ENCODE results near the gene NELL1. TPM values are rescaled to one million over a fixed set of nuclear protein-coding genes. Genes with fewer than 3 reads are reported as not detected.

NELL1 gene
- total RNA-seq, 1 experiment from 2014 or later, result not detected

DNA sequence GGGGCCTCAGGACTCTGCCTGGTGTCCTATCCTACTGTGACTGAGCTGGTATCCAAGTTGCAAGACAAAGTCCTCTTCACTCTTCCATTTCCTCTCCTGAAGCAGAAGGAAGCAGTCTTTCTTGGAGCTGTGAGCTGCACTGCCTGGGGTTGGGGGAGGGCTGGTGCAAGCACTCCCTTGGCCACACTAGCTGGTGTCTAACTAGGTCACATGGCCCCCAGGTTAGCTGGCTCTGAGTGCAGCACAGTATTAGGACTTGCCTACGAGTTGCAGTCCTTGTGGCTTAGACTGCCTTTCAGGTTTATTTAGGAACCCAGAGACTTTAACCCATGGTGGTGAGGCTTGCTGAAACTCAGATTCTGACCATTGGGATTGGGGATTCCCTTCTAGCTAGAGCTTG is 138.9 kb downstream of the NELL1 start:
- BruUV-seq (replicated peaks), result no TSS peak
- ChIA-PET CTCF (no interaction called here), POLR2A (ENCODE audit: unreplicated experiment) (no interaction called here)
- no peaks in the 10 kb centered on the region for H4K20me1 ChIP-seq (ENCODE audit: low read length)
- no peak overlapping the region for H2AFZ ChIP-seq (ENCODE audit: low read length)
- H3K4me1 ChIP-seq (ENCODE audit: insufficient read depth, low read length), result no peaks in the 10 kb centered on the region
- 0 out of 2 replicates have a peak, but pooled peaks cover 3% of the 10 kb centered on the region for H3K9me3 ChIP-seq (ENCODE audit: low read length)
- H3K36me3 ChIP-seq (ENCODE audit: low read depth, low read length), result no peaks in the 10 kb centered on the region
- no peak overlapping the region for H3K4me2 ChIP-seq (ENCODE audit: low read length)
- no peaks in the 10 kb centered on the region for H3K27me3 ChIP-seq (ENCODE audit: low read length)
- DNase-seq (no peak), ATAC-seq (no peak)
- H3K27ac ChIP-seq (ENCODE audit: low read length), result no peak overlapping the region
- no peaks in the 10 kb centered on the region for H3F3A ChIP-seq (ENCODE audit: low read length, unreplicated experiment)
- intact Hi-C loops (cut with micrococcal nuclease), result no loop called here
- H3K9ac ChIP-seq (ENCODE audit: low read length), result no peak overlapping the region
- no peak overlapping the region for H3K4me3 ChIP-seq (ENCODE audit: low read length)
- no peaks in the 10 kb centered on the region for H3K9me2 ChIP-seq (replicated peaks; ENCODE audit: low read length)
- H3K79me2 ChIP-seq (ENCODE audit: low read length), result no peaks in the 10 kb centered on the region
- no peak for TF ChIP-seq EZH2phosphoT487 (IDR thresholded peaks at IDR 0.05; ENCODE audit: borderline replicate concordance, low read length)
- TF ChIP-seq, protein P1, sequence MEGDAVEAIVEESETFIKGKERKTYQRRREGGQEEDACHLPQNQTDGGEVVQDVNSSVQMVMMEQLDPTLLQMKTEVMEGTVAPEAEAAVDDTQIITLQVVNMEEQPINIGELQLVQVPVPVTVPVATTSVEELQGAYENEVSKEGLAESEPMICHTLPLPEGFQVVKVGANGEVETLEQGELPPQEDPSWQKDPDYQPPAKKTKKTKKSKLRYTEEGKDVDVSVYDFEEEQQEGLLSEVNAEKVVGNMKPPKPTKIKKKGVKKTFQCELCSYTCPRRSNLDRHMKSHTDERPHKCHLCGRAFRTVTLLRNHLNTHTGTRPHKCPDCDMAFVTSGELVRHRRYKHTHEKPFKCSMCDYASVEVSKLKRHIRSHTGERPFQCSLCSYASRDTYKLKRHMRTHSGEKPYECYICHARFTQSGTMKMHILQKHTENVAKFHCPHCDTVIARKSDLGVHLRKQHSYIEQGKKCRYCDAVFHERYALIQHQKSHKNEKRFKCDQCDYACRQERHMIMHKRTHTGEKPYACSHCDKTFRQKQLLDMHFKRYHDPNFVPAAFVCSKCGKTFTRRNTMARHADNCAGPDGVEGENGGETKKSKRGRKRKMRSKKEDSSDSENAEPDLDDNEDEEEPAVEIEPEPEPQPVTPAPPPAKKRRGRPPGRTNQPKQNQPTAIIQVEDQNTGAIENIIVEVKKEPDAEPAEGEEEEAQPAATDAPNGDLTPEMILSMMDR (conservative IDR thresholded peaks at IDR 0.05; ENCODE audit: low read depth, low read length), result no peak
- TF ChIP-seq EZH2 (IDR thresholded peaks at IDR 0.05; ENCODE audit: low read length, unreplicated experiment), result no peak

DNA sequence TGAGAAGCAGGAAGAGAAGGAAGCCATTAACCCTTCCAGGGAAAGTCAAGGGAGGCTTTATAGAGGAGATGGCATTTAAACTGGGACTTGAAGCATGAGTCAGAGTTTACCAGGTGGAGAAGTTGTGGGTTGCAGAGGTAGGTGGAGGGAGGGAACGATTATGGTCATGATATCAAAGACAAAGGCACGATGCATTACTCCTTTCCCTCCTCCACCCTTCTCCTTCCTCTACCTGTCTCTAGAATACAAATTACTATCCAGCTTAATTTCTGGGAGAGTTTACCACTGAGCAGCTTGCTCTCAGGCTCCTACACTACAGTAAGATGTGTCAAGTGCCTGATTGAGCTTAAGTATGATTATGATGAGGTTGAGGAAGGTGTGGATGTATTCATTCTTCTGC is 151.7 kb downstream of the NELL1 start:
- Histone ChIP-seq H3K4me3 (ENCODE audit: low read length) (no peak overlapping the region), H3F3A (ENCODE audit: low read length, unreplicated experiment) (no peaks in the 10 kb centered on the region), H3K27ac (ENCODE audit: low read length) (no peak overlapping the region), H3K4me1 (ENCODE audit: insufficient read depth, low read length) (no peaks in the 10 kb centered on the region), H3K9ac (ENCODE audit: low read length) (no peak overlapping the region), H2AFZ (ENCODE audit: low read length) (no peak overlapping the region), H3K9me2 (replicated peaks; ENCODE audit: low read length) (no peaks in the 10 kb centered on the region), H4K20me1 (ENCODE audit: low read length) (no peaks in the 10 kb centered on the region), H3K9me3 (ENCODE audit: low read length) (0 out of 2 replicates have a peak, but pooled peaks cover 8% of the 10 kb centered on the region), H3K36me3 (ENCODE audit: low read depth, low read length) (no peaks in the 10 kb centered on the region), H3K4me2 (ENCODE audit: low read length) (no peak overlapping the region), H3K27me3 (ENCODE audit: low read length) (no peaks in the 10 kb centered on the region), H3K79me2 (ENCODE audit: low read length) (no peaks in the 10 kb centered on the region)
- no peak for DNase-seq
- intact Hi-C loops (cut with micrococcal nuclease), result no loop called here
- ChIA-PET POLR2A (ENCODE audit: unreplicated experiment) (no interaction called here), CTCF (no interaction called here)
- no TSS peak for BruUV-seq (replicated peaks)
- ATAC-seq, result no peak
- TF ChIP-seq, protein P1 (conservative IDR thresholded peaks at IDR 0.05; ENCODE audit: low read depth, low read length), result no peak
- no peak for TF ChIP-seq EZH2 (IDR thresholded peaks at IDR 0.05; ENCODE audit: low read length, unreplicated experiment)
- no peak for TF ChIP-seq EZH2phosphoT487 (IDR thresholded peaks at IDR 0.05; ENCODE audit: borderline replicate concordance, low read length)

DNA sequence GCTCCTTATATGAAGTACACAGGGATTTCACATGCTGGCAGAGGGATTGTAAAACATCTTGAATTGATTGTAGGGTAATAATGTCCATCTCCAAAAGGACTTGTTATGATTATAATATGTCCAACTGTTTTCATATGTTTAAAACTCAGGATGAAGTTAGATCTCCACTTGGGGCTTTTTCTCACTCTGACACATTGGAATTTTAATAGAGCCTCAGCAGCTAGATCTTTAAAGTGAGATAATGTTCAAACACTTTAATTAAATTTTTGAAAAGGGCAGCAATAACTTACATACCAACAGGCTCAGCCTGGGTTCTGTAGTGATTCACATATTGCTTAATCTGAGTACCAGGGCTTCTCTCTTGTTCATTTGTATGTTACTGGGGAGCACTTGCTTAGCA is 152.1 kb downstream of the NELL1 start:
- H3K27me3 ChIP-seq (ENCODE audit: low read length), result no peaks in the 10 kb centered on the region
- H2AFZ ChIP-seq (ENCODE audit: low read length), result no peak overlapping the region
- DNase-seq (no peak), ATAC-seq (no peak)
- H3K4me3 ChIP-seq (ENCODE audit: low read length), result no peak overlapping the region
- H3K4me1 ChIP-seq (ENCODE audit: insufficient read depth, low read length), result no peaks in the 10 kb centered on the region
- H3K36me3 ChIP-seq (ENCODE audit: low read depth, low read length), result no peaks in the 10 kb centered on the region
- ChIA-PET CTCF (no interaction called here), POLR2A (ENCODE audit: unreplicated experiment) (no interaction called here)
- H4K20me1 ChIP-seq (ENCODE audit: low read length), result no peaks in the 10 kb centered on the region
- H3K9me2 ChIP-seq (replicated peaks; ENCODE audit: low read length), result no peaks in the 10 kb centered on the region
- TF ChIP-seq EZH2 (IDR thresholded peaks at IDR 0.05; ENCODE audit: low read length, unreplicated experiment), result no peak
- TF ChIP-seq, protein P1 (conservative IDR thresholded peaks at IDR 0.05; ENCODE audit: low read depth, low read length), result no peak
- H3K27ac ChIP-seq (ENCODE audit: low read length), result no peak overlapping the region
- H3K9ac ChIP-seq (ENCODE audit: low read length), result no peak overlapping the region
- intact Hi-C loops (cut with micrococcal nuclease), result no loop called here
- no peaks in the 10 kb centered on the region for H3F3A ChIP-seq (ENCODE audit: low read length, unreplicated experiment)
- no peak overlapping the region for H3K4me2 ChIP-seq (ENCODE audit: low read length)
- no peaks in the 10 kb centered on the region for H3K79me2 ChIP-seq (ENCODE audit: low read length)
- 0 out of 2 replicates have a peak, but pooled peaks cover 8% of the 10 kb centered on the region for H3K9me3 ChIP-seq (ENCODE audit: low read length)
- no TSS peak for BruUV-seq (replicated peaks)
